HL-60/S4 treated with phorbol 12-myristate 13-acetate at 8.2 ng/mL for 4 days and 3 days (cell line): ENCODE results near the gene MYO15B.

Source experiments
- in situ Hi-C: fragments of 300-500 bp; cut with MboI; formaldehyde crosslinking; loops from 2 replicates; pipeline ENCODE4 v1.15.0; 2022; ENCODE audit warnings: low sequenced_read_pairs

The MYO15B gene

GRCh38 chr17:75622771-75623273 is 35.2 kb downstream of the MYO15B start:
- in situ Hi-C loops: no loop called here

DNA sequence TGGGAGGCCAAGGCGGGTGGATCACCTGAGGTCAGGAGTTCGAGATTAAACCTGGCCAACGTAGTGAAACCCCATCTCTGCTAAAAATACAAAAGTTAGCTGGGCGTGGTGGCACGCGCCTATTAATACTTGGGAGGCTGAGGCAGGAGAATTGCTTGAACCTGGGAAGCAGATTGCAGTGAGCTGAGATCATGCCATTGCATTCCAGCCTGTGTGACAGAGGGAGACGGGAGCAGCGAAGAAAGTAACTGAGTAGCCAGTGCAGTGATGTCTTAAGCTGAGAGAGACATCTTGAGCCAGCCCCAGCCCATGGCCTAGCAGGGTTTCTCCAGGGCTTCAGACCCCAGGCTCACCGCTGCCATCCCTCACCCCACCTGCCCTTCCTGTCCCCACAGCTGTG is 35.8 kb downstream of the MYO15B start:
- in situ Hi-C loops: no loop called here

- in situ Hi-C loops: no loop called here
Observed at GRCh38 chr17:75624021-75624420, 36.4 kb downstream of the MYO15B start.

- in situ Hi-C loops: no loop called here
Observed at GRCh38 chr17:75624714-75625345, 37.2 kb downstream of the MYO15B start.

DNA sequence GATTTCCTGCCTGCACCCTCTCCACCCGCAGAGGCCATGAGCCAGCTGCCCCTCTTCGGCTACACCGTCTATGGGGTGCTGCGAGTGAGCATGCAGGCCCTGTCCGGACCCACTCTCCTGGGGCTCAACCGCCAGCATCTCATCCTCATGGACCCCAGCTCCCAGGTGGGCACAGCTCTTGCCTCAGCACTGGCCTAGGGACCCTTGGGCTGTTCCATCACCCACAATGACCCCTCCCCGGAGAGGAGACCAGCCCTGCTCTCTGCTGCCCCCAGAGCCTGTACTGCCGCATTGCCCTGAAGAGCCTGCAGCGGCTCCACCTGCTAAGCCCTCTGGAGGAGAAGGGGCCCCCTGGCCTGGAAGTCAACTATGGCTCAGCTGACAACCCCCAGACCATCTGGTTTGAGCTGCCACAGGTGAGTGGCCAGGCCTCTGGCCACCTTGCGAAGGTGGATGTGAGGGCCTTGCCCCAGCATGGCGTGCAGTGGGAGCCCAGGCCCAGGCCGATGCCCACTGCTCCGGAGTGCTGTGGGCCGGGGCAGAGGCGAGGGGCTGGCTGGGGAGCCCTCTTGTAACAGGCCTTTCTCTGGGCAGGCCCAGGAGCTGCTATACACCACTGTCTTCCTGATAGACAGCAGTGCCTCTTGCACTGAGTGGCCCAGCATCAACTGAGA is 38.4 kb downstream of the MYO15B start:
- in situ Hi-C loops: no loop called here

DNA sequence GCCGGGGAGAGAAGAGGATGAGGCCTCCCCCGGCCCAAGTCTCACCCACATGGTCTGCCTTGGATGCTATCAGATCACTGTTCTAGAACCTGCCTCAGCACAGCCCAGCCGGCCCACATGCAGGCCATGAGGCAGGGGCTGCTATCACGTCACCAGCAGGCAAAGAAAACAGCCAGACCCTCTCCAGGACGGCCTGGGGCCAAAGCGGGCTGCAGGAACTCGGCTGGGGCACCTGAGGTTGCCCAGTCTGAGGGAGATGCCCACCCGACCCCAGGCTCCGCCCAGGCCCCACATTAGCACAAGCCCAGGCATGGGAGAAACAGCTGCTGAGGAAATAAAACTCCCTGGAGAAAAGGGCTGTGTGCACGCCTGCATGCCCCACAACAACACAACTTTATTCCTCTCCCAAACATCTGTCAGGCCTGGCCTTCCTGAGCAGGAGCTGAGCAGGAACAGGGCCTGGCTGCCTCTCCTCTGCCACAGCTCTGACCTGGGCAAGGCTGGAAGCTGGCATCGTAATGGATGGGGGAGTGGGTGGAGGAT is 39.0 kb downstream of the MYO15B start:
- in situ Hi-C loops: no loop called here

DNA sequence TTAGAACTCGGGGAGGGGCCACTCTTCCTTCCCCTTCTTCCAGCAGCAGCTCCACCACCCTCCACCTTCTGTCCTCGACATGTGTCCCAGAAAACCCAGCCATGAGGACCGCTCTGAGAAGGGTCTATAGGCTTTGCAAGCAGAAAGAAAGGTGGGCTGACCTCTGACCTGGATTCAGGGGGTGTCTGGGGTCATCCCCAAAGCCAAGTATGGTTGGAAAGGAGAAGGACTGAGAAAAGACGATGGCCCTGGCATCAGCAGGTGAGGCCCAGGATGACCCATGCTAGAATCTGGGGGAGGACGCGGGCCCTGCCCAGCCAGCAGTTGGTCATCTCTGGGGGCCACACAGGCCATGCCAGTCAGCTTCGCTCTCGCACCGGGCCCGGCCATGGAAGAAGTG is 39.5 kb downstream of the MYO15B start:
- in situ Hi-C loops: no loop called here

GRCh38 chr17:75628425-75628824 is 40.8 kb downstream of the MYO15B start:
- in situ Hi-C loops: no loop called here

GRCh38 chr17:75629157-75629556 is 41.6 kb downstream of the MYO15B start:
- in situ Hi-C loops: no loop called here

DNA sequence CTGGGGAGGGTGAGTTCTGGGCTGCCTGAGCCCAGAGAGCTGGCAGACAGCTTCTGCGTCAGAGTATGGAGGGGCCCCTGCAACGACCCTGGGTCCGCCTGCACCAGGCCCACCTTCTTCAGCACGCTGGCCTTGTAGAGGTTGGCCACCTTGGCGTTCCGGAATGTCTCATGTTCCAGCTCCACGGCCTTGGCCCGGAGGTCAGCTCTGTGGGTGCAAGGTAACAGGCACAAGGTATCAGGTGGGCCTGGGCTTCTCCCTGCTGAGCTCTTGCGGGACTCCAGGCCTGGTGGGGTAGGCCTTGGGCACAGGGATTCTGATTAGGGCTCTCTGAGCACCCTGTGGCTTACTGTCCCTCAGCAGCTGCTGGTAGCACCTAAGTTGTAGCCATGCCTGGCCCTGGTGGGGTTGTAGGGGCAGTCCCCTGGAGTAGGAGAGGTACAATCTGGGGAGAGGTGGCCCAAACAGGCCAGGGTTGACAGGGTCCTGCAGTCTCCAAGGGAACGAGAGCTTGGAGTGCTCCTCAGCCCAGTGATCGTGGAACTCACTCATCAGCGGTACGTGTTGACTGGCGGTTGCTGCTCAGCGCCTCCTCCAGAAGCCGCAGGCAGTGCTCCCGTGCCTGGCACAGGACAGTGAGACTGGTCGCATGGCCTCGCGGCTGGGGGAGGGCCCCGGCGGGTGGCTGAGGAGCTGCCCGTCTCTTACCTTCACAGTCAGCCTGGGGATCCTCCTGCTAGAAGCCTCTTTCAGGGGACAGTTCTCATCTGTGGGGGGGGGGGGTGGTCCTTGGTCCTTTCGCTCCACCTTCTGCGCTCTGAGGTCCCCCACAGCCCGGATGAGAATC is 42.7 kb downstream of the MYO15B start:
- in situ Hi-C loops: no loop called here

DNA sequence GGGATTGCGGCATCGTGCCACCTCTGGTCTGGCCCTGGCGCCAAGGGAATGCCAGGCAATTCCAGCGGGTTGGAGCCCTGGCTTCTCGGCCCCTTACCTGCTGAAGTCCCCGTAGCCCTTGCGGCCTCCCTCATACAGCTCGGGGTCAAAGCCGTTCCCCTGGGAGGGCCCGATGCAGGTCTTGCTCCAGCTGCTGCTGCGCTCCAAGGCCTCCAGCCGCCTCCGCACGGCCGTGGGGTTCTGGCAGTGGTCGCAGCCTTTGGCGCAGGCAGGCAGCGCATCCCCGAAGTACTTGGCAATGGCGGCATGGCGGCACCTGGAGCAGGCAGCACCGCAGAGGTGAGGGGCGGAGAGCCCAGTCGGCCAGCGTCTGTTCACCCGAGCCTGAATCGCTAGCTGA is 43.8 kb downstream of the MYO15B start:
- in situ Hi-C loops: no loop called here

DNA sequence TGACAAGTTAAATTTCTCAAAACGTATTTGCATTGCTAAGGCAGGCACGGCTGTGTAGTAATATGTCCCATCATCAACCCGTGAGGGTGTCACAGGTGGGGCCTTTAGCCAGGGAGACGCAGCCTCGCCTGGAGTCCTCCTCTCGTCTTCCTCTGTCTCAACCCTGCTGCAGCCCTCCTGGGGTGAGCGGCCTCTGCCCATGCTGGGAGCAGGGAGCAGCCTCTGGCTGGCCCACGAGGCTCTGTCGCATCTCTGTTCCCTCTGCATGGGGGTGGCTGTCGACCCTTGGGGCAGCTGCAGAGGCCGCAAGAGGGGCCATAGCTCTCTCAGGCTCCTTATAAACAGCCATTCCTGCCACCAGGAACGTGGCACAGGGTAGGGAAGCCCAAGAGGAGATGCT is 44.8 kb downstream of the MYO15B start:
- in situ Hi-C loops: no loop called here

DNA sequence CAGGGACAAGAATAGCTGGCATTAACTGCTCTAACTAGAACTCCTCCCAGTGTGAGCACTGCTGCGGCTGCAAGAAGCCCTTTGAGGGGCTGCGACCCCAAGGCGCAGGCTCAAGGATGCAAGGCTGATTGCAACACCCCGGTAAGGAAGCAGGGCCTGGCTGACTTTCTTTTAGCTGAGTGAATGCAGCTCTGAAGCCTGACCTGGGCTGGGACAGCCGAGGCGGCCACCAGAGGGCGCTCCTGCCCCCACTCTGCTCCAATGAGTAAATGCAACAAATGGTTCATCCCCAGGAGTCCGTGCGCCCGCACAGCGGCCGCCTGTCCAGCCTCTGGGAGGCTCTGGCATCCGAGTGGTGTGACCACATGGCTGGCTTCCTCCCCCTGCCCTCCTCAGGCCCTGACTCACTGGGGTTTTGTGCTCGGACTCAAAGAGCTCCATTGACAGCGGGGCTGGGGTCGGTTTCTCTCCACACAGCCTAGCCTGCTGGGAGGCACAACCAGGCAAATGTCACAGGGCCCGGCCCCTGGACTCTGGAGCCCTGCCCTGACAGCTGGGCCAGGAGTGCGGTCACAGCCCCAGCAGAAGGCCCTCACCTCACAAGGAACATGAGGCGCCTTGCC is 45.4 kb downstream of the MYO15B start, which contains the start of gene SMIM5:
TSS of gene SMIM5 (plus strand) at position 572 of the 623 bp plus-strand sequence. CDS start 6,768 bp downstream, outside the sequence.
- in situ Hi-C loops: no loop called here

- in situ Hi-C loops: no loop called here
Observed at GRCh38 chr17:75633486-75634375, 46.1 kb downstream of the MYO15B start.

DNA sequence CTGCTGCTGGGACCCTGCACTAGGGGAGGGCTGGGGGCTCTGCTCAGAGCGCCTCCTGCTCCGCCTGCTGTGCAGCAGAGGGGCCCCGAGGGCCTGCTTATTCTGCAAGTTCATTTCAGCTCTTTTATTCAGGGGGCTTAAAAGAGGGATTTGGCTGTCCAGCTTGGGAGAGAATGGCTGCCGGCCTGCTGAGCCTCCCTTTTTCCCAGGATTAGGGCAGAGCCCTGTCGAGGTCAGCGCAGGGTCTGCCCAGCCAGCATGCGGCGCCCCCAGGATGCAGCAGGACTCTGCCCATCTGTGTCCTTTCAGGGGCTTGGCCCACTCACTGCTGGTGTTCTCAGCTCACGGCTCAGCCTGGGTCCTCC is 46.8 kb downstream of the MYO15B start:
- in situ Hi-C loops: no loop called here

- in situ Hi-C loops: no loop called here
Observed at GRCh38 chr17:75634754-75635609, 47.4 kb downstream of the MYO15B start.

DNA sequence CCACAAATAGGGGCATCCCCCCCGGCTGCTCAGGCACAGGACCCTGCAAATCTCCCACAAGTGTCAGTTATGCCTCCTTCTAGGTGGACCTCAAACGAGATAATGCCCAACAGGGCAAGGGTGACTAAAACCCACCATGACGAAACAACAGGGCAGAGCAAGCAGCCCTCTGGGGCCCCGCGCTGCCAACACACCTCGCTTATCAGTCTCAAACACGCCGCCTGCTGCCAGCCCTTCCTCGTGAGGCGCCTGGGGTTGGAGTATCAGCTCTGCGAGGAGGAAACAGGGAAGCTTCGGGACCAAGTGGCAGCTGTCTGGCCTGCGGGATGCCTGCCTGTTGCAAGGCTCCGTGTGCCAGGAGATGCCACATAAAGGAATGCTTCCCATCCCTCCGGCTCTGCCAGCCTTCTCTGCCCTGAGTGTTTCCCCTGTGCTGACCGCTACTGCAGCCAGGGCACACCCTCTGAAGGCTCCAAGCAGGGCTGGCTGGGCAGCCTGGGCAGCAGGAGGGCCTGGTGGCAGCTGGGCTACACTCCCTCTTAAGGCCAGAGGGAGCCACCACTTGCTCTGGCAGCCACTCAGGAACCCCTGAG is 48.1 kb downstream of the MYO15B start:
- in situ Hi-C loops: no loop called here

DNA sequence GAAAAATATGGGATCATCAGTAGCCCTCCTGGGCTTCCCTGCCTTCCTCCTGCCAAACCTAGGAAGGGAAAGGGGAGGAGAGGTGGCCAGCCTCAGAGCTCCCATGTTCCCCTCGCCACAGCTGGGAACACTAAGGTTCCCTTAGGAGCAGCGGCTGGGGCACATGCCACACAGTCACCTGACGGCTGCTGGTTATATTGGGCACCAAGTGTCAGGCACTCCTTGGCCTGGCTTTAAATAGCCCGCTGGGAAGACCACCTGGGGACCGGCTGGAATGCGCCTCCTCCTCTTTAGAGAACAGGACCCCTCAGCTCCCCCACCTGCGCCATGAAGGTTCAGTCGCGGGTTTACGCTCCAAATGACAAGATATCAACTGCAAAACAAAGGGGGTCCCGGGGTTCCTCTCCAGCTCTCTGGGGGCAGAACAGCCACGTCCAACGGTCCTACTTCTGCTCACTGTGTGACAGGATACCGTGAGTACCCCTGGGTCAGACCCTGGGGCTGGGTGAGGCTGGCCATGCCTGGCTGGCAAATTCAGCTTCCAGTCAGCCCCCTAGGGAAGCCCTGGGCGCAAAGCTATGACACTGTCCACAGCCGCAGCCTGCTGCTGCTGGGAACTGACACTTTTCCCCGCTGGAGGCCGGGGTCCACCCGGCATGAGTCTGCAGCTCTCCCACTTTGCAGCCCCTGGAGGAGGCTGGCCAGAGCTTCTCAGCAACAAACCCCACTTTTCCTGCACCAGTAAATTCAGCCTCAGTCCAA is 49.0 kb downstream of the MYO15B start:
- in situ Hi-C loops: no loop called here
